ENCODE data around the gene CD9. TPM values are rescaled to one million over a fixed set of nuclear protein-coding genes. Genes with fewer than 3 reads are reported as not detected.
A peak's percentile ranks its signal among the peaks of the same experiment; 100 is the strongest.

Gene CD9
- total and polyA plus RNA-seq, 2 of the 8 experiments (the other 6 are each of a cell fraction or from before 2014, with no cell fraction given), result 168 to 319 TPM

- no peak for FAIRE-seq
- POLR2A ChIA-PET (ENCODE audit: partially characterized antibody), result interaction anchor here (0.7 to 11.6 kb wide), 6 partner anchors 14 to 272 kb away, joined by 3 to 203 read pairs (median 10); partner anchors contain the start of gene VAMP1
- TF ChIP-seq MAFK (IDR thresholded peaks at IDR 0.05; ENCODE audit: low read depth, low read length) (no peak), CHD1 (IDR thresholded peaks at IDR 0.05; ENCODE audit: low read depth, low read length) (no peak), E2F6 (IDR thresholded peaks at IDR 0.05) (no peak), EP300 (IDR thresholded peaks at IDR 0.05; ENCODE audit: borderline replicate concordance in 1 of 2, low read depth in 2 of 2, low read length in 2 of 2) (no peak), JUN (IDR thresholded peaks at IDR 0.05; ENCODE audit: low read depth, low read length) (no peak), RBBP5 (IDR thresholded peaks at IDR 0.05; ENCODE audit: borderline replicate concordance, low read depth, low read length) (no peak), HDAC2 (IDR thresholded peaks at IDR 0.05; ENCODE audit: borderline replicate concordance in 1 of 2, low read depth in 2 of 2, low read length in 2 of 2) (no peak), EZH2 (IDR thresholded peaks at IDR 0.05; ENCODE audit: low read depth, low read length, severe bottlenecking) (no peak), TBP (IDR thresholded peaks at IDR 0.05; ENCODE audit: low read depth, low read length) (no peak)
These were observed 1.6 kb upstream of the CD9 start for GRCh38 chr12:6198556-6198955.

More at GRCh38 chr12:6198556-6198955, 1.6 kb upstream of the CD9 start:
- peaks cover 12% of the 10 kb centered on the region; the same call in 1 of the 2 replicates for H3K23me2 ChIP-seq (ENCODE audit: low read depth, low read length)
- no peaks in the 10 kb centered on the region for H3K9me3 ChIP-seq (ENCODE audit: insufficient read depth in 2 of 2, low read depth in 1 of 2, low read length in 1 of 2)
- no peak overlapping the region for H3K4me3 ChIP-seq (ENCODE audit: extremely low read depth in 1 of 4, insufficient read depth in 2 of 4, low read depth in 3 of 4, low read length in 4 of 4)
- peak overlapping the region; percentile 78; the same call in 1 of the 2 replicates for H2BK12ac ChIP-seq (ENCODE audit: low read depth, low read length)
- peak overlapping the region; percentile 4 to 92; a peak in 1 of 4 replicates for H3K4me2 ChIP-seq (ENCODE audit: insufficient read depth in 1 of 2, low read depth in 2 of 2, low read length in 2 of 2)
- H3K79me2 ChIP-seq (ENCODE audit: control insufficient read depth in 1 of 2, insufficient read depth in 2 of 2, low read length in 2 of 2), result peaks cover 3 to 25% of the 10 kb centered on the region in 2 experiments; a peak in 3 of 4 replicates
- H4K5ac ChIP-seq (ENCODE audit: insufficient read length, low read depth, low read length), result no peak overlapping the region
- H3K79me1 ChIP-seq (ENCODE audit: low read depth, low read length), result 0 out of 2 replicates have a peak, but pooled peaks cover 9% of the 10 kb centered on the region
- peaks cover 7 to 42% (median 26%) of the 10 kb centered on the region in 4 experiments for H3K4me1 ChIP-seq (replicated peaks in 1 of 4; ENCODE audit: control insufficient read depth in 3 of 4, insufficient read depth in 4 of 4, low read length in 3 of 4)
- no peak overlapping the region for H3K56ac ChIP-seq (replicated peaks; ENCODE audit: insufficient read length, low read depth, low read length)
- H3K4ac ChIP-seq (replicated peaks; ENCODE audit: insufficient read length, low read depth, low read length), result no peak overlapping the region
- peak overlapping the region; percentile 11; the same call in 1 of the 2 replicates for H2BK5ac ChIP-seq (ENCODE audit: low read depth, low read length)
- H3K36me3 ChIP-seq (ENCODE audit: control insufficient read depth in 2 of 4, insufficient read depth in 4 of 4, low read length in 3 of 4), result no peaks in the 10 kb centered on the region
- no peak overlapping the region for H3K27ac ChIP-seq (ENCODE audit: low read depth, low read length)
- no peak overlapping the region for H3K9ac ChIP-seq (replicated peaks in 1 of 4; ENCODE audit: extremely low read depth in 1 of 4, low read depth in 3 of 4, low read length in 3 of 4)
- CTCF ChIA-PET (ENCODE audit: partially characterized antibody), result interaction anchor here (0.7 to 26.9 kb wide), 10 partner anchors 9 to 210 kb away, joined by 3 to 433 read pairs (median 4); no protein-coding TSS in a partner anchor
- peak overlapping the region; percentile 47; the same call in 1 of the 2 replicates for H2AK5ac ChIP-seq (ENCODE audit: low read depth, low read length)
- peak overlapping the region; percentile 91; the same call in 1 of the 2 replicates for H2BK20ac ChIP-seq (ENCODE audit: low read length)
- peak overlapping the region; percentile 61; the same call in 1 of the 2 replicates for H2BK15ac ChIP-seq (ENCODE audit: low read length)
- 81% methylated on average over 6 of the region's 6 CpGs; no CpG with 5 or more reads in 1 of the 2 experiments for WGBS, 2 experiments (ENCODE audit: extremely low coverage in 1 of 2, insufficient coverage in 1 of 2, insufficient read length in 1 of 2, insufficient replicate concordance in 2 of 2, low coverage in 1 of 2, low lambda C conversion rate in 2 of 2, missing lambda C conversion rate in 1 of 2)
- H2BK120ac ChIP-seq (replicated peaks; ENCODE audit: low read depth, low read length), result peak overlapping the region; percentile 56
- H4K20me1 ChIP-seq (replicated peaks in 1 of 2; ENCODE audit: control insufficient read depth in 1 of 2, insufficient read depth in 2 of 2, low read length in 2 of 2), result peaks cover 0 to 2% of the 10 kb centered on the region in 2 experiments
- DNase-seq (ENCODE audit: low read depth in 1 of 2, low spot score in 2 of 2), result no peak
- H3K27me3 ChIP-seq (replicated peaks in 1 of 4; ENCODE audit: control insufficient read depth in 3 of 4, extremely low read depth in 1 of 4, insufficient read depth in 3 of 4, low read length in 3 of 4), result peaks cover 0 to 10% (median 6%) of the 10 kb centered on the region in 4 experiments; a peak in 3 of 7 replicates
- no peak overlapping the region for H3K23ac ChIP-seq (ENCODE audit: insufficient read length)
- H3K14ac ChIP-seq (ENCODE audit: insufficient read length), result no peak overlapping the region
- H4K91ac ChIP-seq (replicated peaks; ENCODE audit: insufficient read length, low read length), result peak overlapping the region; percentile 23
- H4K8ac ChIP-seq (ENCODE audit: extremely low read depth, insufficient read depth, low read length), result no peak overlapping the region
- no peak overlapping the region for H2AFZ ChIP-seq (ENCODE audit: low read length)
- peak overlapping the region; percentile 36 for H3K18ac ChIP-seq (ENCODE audit: extremely low read depth, low read length)

All from H1 (cell line).